Activated T-helper 2 cell treated with anti-CD3 and anti-CD28 coated beads, Interferon-gamma antibody, Interleukin-2, Interleukin-4, amounts not matched to agents 10 μg/mL and 5 μg/mL and 100 μg/mL, durations not matched to agents 14 hours and 24 hours and 36 hours (primary cell): ENCODE data around the gene XBP1. TPM values are rescaled to one million over a fixed set of nuclear protein-coding genes. Genes with fewer than 3 reads are reported as not detected.

Experiments
- total RNA-seq: library from RNA; stranded (reverse); gene quantifications from 2 replicates; pipeline ENCODE4 v1.2.3, GENCODE V29; 2022

XBP1 gene
- total RNA-seq, 1 donor from 2014 or later: 152 TPM

Other genes with a start within 250 kb of the XBP1 start
- 0.82 and 1.4 TPM in 2 replicates for gene TTC28, start 120.7 kb downstream of the XBP1 start, total RNA-seq
- 33.7 and 33.8 TPM in 2 replicates for gene CHEK2, start 58.7 kb downstream of the XBP1 start, total RNA-seq
- 14.1 and 14.6 TPM in 2 replicates for gene HSCB, start 58.5 kb downstream of the XBP1 start, total RNA-seq
- 33.9 and 38.6 TPM in 2 replicates for gene CCDC117, start 27.9 kb downstream of the XBP1 start, total RNA-seq
- gene ZNRF3, start 83.0 kb upstream of the XBP1 start, total RNA-seq: 0.82 and 1.1 TPM in 2 replicates